ENCODE data around the gene PDXDC1. TPM values are rescaled to one million over a fixed set of nuclear protein-coding genes. Genes with fewer than 3 reads are reported as not detected.
"Not testable (repeated sequence)": the region's sequence is repeated elsewhere in the genome, so short reads cannot be mapped to it uniquely, and the experiment has no call there.

The PDXDC1 gene
- total and polyA plus RNA-seq, 4 donors = 51.4 to 88.1 (median 70.5) TPM

DNA sequence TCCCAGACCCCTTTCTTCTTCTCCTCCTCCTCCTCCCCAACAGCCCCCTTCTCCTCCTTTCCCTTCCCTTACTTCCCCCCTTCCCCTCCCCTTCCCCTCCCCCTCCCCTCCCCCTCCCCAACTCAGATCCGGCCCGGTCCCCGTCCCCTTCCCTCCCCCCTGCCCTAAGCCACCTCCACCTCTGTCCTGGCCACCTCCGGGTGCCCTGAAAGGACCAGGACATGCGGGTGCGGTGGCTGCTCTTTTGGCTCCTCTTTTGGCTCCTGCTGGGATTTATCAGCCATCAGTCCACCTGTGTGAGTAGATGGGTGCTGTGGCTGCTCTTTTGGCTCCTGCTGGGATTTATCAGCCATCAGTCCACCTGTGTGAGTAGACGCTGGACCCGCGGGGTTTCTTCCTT lies 36.8 kb upstream of the PDXDC1 start:
- H3K4me3 ChIP-seq (ENCODE audit: low read length in 2 of 2); H3K27me3 ChIP-seq (ENCODE audit: control insufficient read depth in 1 of 2, insufficient read depth in 2 of 2, low read length in 1 of 2); H3K36me3 ChIP-seq (ENCODE audit: control insufficient read depth in 1 of 2, insufficient read depth in 2 of 2, low read length in 1 of 2); H3K27ac ChIP-seq (ENCODE audit: low read depth in 1 of 2, low read length in 2 of 2); ATAC-seq (ENCODE audit: low FRiP score); DNase-seq; H3K9me3 ChIP-seq (ENCODE audit: control insufficient read depth, low read length); intact Hi-C loops (cut with DNase I); H3K4me1 ChIP-seq (ENCODE audit: control insufficient read depth in 1 of 2, insufficient read depth in 2 of 2, low read length in 2 of 2): not testable (repeated sequence)
- WGBS, 2 donors = 58 to 80% methylated on average over 1 to 6 of the region's 9 CpGs

DNA sequence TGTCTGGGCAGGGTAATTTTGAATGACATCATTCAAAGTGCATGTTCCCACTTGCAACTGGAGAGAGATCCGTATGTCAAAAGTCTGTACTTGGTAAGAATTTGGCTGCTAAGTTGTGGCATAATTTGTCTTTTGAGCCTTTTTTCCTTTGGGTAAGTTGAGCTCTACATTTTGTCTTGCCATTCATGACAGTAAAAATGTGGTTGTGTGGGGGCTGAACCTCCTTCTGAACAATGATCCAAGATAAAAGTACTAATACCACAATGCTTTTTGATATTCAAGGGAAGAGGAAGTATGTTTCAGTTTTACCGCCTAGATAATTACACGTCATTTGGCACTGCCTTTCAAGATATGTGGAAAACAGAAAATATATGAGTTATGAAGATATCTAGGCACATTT lies 32.1 kb upstream of the PDXDC1 start:
- ATAC-seq (ENCODE audit: low FRiP score); H3K27me3 ChIP-seq (ENCODE audit: control insufficient read depth in 1 of 2, insufficient read depth in 2 of 2, low read length in 1 of 2); intact Hi-C loops (cut with DNase I); H3K9me3 ChIP-seq (ENCODE audit: control insufficient read depth, low read length); H3K27ac ChIP-seq (ENCODE audit: low read depth in 1 of 2, low read length in 2 of 2); H3K36me3 ChIP-seq (ENCODE audit: control insufficient read depth in 1 of 2, insufficient read depth in 2 of 2, low read length in 1 of 2); DNase-seq; H3K4me1 ChIP-seq (ENCODE audit: control insufficient read depth in 1 of 2, insufficient read depth in 2 of 2, low read length in 2 of 2); H3K4me3 ChIP-seq (ENCODE audit: low read length in 2 of 2): not testable (repeated sequence)
- WGBS, 2 donors = 50 to 52% methylated on average over 3 of the region's 3 CpGs

DNA sequence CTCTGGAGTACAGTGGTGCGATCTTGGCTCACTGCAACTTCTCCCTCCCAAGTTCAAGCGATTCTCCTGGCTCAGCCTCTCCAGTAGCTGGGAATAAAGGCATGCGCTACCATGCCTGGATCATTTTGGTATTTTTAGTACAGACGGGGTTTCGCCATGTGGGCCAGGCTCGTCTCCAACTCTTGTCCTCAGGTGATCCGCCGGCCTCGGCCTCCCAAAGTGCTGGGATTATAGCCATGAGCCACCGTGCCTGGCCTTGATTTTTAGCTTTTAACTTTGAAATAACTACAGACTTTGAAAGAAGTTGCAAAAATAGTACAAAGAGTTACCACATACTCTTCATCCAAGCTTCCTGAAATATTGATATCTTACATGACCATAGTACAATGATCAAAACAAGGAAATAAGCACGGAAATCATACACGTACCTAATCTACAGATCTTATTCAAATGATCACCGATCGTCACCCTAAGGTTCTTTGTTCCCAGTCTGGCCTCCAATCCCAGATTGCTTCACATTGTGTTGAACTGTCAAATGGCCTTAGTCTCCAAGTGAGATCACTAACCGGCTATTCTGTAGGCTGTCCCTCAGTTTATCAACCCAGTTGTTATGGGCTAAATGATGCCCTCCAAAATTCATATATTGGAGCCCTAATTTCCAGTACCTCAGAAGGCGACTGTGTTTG lies 19.1 kb upstream of the PDXDC1 start:
- H3K36me3 ChIP-seq (ENCODE audit: control insufficient read depth in 1 of 2, insufficient read depth in 2 of 2, low read length in 1 of 2) = no peaks in the 10 kb centered on the region
- H3K9me3 ChIP-seq (ENCODE audit: control insufficient read depth, low read length) = no peaks in the 10 kb centered on the region
- no peak overlapping the region for H3K4me3 ChIP-seq (ENCODE audit: low read length in 2 of 2)
- intact Hi-C loops (cut with DNase I) = no loop called here
- DNase-seq = no peak
- H3K27ac ChIP-seq (ENCODE audit: low read depth in 1 of 2, low read length in 2 of 2) = no peak overlapping the region
- no peaks in the 10 kb centered on the region for H3K27me3 ChIP-seq (ENCODE audit: control insufficient read depth in 1 of 2, insufficient read depth in 2 of 2, low read length in 1 of 2)
- no peaks in the 10 kb centered on the region for H3K4me1 ChIP-seq (ENCODE audit: control insufficient read depth in 1 of 2, insufficient read depth in 2 of 2, low read length in 2 of 2)
- ATAC-seq (ENCODE audit: low FRiP score) = peak; percentile 59
- WGBS, 2 donors = 78 to 81% methylated on average over 16 of the region's 16 CpGs

GRCh38 chr16:14957576-14958322 lies 17.1 kb upstream of the PDXDC1 start:
- DNase-seq = peak in 1 of 2 donors; percentile 77
- Histone ChIP-seq H3K36me3 (ENCODE audit: control insufficient read depth in 1 of 2, insufficient read depth in 2 of 2, low read length in 1 of 2) (no peaks in the 10 kb centered on the region), H3K27ac (ENCODE audit: low read depth in 1 of 2, low read length in 2 of 2) (no peak overlapping the region), H3K4me3 (ENCODE audit: low read length in 2 of 2) (no peak overlapping the region), H3K27me3 (ENCODE audit: control insufficient read depth in 1 of 2, insufficient read depth in 2 of 2, low read length in 1 of 2) (no peaks in the 10 kb centered on the region), H3K9me3 (ENCODE audit: control insufficient read depth, low read length) (no peaks in the 10 kb centered on the region), H3K4me1 (ENCODE audit: control insufficient read depth in 1 of 2, insufficient read depth in 2 of 2, low read length in 2 of 2) (no peaks in the 10 kb centered on the region)
- intact Hi-C loops (cut with DNase I) = no loop called here
- peak; percentile 52 for ATAC-seq (ENCODE audit: low FRiP score)
- WGBS, 2 donors = 94% methylated on average over 28 of the region's 28 CpGs

GRCh38 chr16:14958323-14958600 lies 16.6 kb upstream of the PDXDC1 start:
- ATAC-seq (ENCODE audit: low FRiP score) (no peak), DNase-seq (no peak)
- H3K27ac ChIP-seq (ENCODE audit: low read depth in 1 of 2, low read length in 2 of 2) = no peak overlapping the region
- intact Hi-C loops (cut with DNase I) = no loop called here
- no peaks in the 10 kb centered on the region for H3K4me1 ChIP-seq (ENCODE audit: control insufficient read depth in 1 of 2, insufficient read depth in 2 of 2, low read length in 2 of 2)
- H3K4me3 ChIP-seq (ENCODE audit: low read length in 2 of 2) = no peak overlapping the region
- H3K9me3 ChIP-seq (ENCODE audit: control insufficient read depth, low read length) = no peaks in the 10 kb centered on the region
- WGBS, 2 donors = 94 to 97% methylated on average over 4 of the region's 4 CpGs
- H3K36me3 ChIP-seq (ENCODE audit: control insufficient read depth in 1 of 2, insufficient read depth in 2 of 2, low read length in 1 of 2) = no peaks in the 10 kb centered on the region
- H3K27me3 ChIP-seq (ENCODE audit: control insufficient read depth in 1 of 2, insufficient read depth in 2 of 2, low read length in 1 of 2) = no peaks in the 10 kb centered on the region

- Histone ChIP-seq H3K4me3 (ENCODE audit: low read length in 2 of 2) (no peak overlapping the region), H3K27me3 (ENCODE audit: control insufficient read depth in 1 of 2, insufficient read depth in 2 of 2, low read length in 1 of 2) (no peaks in the 10 kb centered on the region), H3K27ac (ENCODE audit: low read depth in 1 of 2, low read length in 2 of 2) (no peak overlapping the region), H3K9me3 (ENCODE audit: control insufficient read depth, low read length) (peaks cover 1% of the 10 kb centered on the region), H3K36me3 (ENCODE audit: control insufficient read depth in 1 of 2, insufficient read depth in 2 of 2, low read length in 1 of 2) (no peaks in the 10 kb centered on the region), H3K4me1 (ENCODE audit: control insufficient read depth in 1 of 2, insufficient read depth in 2 of 2, low read length in 2 of 2) (no peaks in the 10 kb centered on the region)
- DNase-seq = no peak
- no peak for ATAC-seq (ENCODE audit: low FRiP score)
- 85 to 93% methylated on average over 7 of the region's 7 CpGs for WGBS, 2 donors
- intact Hi-C loops (cut with DNase I) = no loop called here
Measured at GRCh38 chr16:14958970-14959369, 15.9 kb upstream of the PDXDC1 start.

DNA sequence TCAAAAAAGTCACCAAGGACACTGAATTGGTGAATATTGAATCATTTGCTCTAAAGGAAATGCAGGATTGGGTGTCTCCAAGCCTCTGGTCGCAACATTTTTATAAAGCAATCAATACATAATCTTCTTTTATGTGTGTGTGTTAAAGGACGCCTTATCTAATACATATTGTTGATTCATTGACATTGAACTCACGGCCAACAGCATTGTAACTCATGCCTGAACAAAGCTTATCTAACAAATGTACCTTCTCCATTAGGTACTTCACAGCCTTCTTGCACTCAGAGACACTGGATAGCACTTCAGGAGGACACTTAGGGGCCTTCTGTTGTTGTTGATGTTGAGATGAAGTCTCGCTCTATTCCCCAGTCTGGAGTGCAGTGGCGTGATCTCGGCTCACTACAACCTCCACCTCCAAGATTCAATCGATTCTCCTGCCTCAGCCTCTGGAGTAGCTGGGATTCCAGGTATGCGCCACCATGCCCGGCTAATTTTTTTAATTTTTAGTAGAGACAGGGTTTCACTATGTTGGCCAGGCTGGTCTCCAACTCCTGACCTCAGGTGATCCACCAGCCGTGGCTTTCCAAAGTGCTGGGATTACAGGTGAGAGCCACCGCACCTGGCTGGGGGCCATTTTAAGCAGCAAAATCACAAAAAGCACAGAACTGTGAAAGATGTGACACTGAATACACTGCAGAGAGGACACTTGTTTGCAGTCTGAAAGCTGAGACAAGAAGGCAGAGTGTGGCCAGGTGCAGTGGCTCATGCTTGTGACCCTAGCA lies 13.2 kb upstream of the PDXDC1 start:
- no peak for ATAC-seq (ENCODE audit: low FRiP score)
- intact Hi-C loops (cut with DNase I) = no loop called here

DNA sequence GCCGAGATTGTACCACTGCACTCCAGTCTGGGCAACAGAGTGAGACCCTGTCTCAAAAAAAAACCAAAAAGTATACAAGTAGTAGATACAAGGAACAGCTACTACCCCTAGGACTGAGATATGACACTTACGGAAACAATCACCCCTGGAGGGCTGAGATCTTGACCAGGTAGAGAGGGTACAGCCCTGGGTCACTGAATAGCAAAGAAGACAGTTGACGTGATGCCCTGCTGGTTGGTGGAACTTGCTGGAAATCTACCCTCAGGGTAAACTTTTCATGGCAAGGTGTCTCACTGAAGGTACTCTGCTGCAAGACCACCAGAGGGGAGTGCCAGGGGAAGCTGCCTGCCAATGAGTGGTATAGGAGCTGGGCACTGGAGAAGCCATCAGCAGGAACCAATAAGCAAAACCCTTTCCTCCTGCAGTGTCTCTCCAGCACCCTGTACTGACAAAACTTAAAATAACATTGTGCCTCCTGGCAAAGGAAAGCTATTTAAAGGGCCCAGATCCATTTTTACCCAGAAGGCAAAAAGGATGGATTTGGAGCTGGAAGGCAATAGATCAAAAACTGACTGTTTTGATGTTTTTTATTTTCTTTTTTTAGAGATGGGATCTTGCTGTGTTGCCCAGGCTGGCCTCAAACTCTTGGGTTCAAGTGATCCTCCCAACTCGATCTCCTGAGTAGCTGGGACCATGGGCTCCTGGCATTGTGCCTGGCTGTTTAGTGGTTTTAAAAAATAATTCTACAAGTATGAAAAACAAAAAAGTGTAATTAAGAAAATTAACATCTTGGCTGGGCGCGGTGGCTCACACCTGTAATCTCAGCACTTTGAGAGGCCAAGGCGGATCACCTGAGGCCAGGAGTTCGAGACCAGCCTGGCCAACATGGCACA lies 11.3 kb upstream of the PDXDC1 start:
- intact Hi-C loops (cut with DNase I) = no loop called here
- no peaks in the 10 kb centered on the region for H3K36me3 ChIP-seq (ENCODE audit: control insufficient read depth in 1 of 2, insufficient read depth in 2 of 2, low read length in 1 of 2)
- ATAC-seq (ENCODE audit: low FRiP score) (no peak), DNase-seq (no peak)
- H3K27me3 ChIP-seq (ENCODE audit: control insufficient read depth in 1 of 2, insufficient read depth in 2 of 2, low read length in 1 of 2) = no peaks in the 10 kb centered on the region
- H3K27ac ChIP-seq (ENCODE audit: low read depth in 1 of 2, low read length in 2 of 2) = no peak overlapping the region
- WGBS, 2 donors = 77 to 80% methylated on average over 8 of the region's 8 CpGs
- peaks cover 1% of the 10 kb centered on the region for H3K9me3 ChIP-seq (ENCODE audit: control insufficient read depth, low read length)
- no peak overlapping the region for H3K4me3 ChIP-seq (ENCODE audit: low read length in 2 of 2)
- H3K4me1 ChIP-seq (ENCODE audit: control insufficient read depth in 1 of 2, insufficient read depth in 2 of 2, low read length in 2 of 2) = no peaks in the 10 kb centered on the region

More for the DNA sequence above, 13.2 kb upstream of the PDXDC1 start:
- no peaks in the 10 kb centered on the region for H3K27me3 ChIP-seq (ENCODE audit: control insufficient read depth in 1 of 2, insufficient read depth in 2 of 2, low read length in 1 of 2)
- H3K27ac ChIP-seq (ENCODE audit: low read depth in 1 of 2, low read length in 2 of 2) = no peak overlapping the region
- no peaks in the 10 kb centered on the region for H3K4me1 ChIP-seq (ENCODE audit: control insufficient read depth in 1 of 2, insufficient read depth in 2 of 2, low read length in 2 of 2)
- no peak overlapping the region for H3K4me3 ChIP-seq (ENCODE audit: low read length in 2 of 2)
- DNase-seq = no peak
- no peaks in the 10 kb centered on the region for H3K36me3 ChIP-seq (ENCODE audit: control insufficient read depth in 1 of 2, insufficient read depth in 2 of 2, low read length in 1 of 2)
- peaks cover 1% of the 10 kb centered on the region for H3K9me3 ChIP-seq (ENCODE audit: control insufficient read depth, low read length)
- WGBS, 2 donors = 89 to 92% methylated on average over 11 of the region's 11 CpGs
